ENCODE data around the gene CARMIL1. TPM values are rescaled to one million over a fixed set of nuclear protein-coding genes. Genes with fewer than 3 reads are reported as not detected.
"Not testable (repeated sequence)": the region's sequence is repeated elsewhere in the genome, so short reads cannot be mapped to it uniquely, and the experiment has no call there.

CARMIL1 gene
- total RNA-seq, 1 donor from 2014 or later = 22.5 TPM

- DNase-seq (ENCODE audit: low read depth) = no peak
These were observed 156.3 kb downstream of the CARMIL1 start for GRCh38 chr6:25435416-25435985.

DNA sequence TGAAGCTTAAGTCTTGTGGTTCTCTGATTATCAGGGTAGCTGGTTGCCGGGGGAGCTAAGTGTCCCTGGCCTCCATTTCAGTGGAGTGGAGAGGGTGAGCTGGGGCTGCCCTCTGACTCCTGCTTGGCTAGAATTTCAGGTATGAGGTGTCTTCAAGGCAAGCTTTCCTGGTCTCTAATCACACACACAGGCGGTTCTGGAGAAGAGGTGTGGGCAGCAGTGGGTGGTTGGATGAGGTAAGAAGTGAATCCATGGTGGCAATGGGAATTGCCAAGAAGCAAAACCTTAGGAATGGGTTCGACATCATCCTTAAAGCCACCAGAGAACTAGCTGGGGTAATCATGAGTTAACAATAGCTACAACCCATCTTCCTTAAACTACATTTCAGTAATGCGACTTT is 157.6 kb downstream of the CARMIL1 start:
- DNase-seq (ENCODE audit: low read depth) = no peak

GRCh38 chr6:25439368-25439767 is 160.2 kb downstream of the CARMIL1 start:
- no peak for DNase-seq (ENCODE audit: low read depth)

GRCh38 chr6:25441663-25442270 is 162.6 kb downstream of the CARMIL1 start:
- DNase-seq (ENCODE audit: low read depth) = no peak

GRCh38 chr6:25442898-25443297 is 163.7 kb downstream of the CARMIL1 start:
- DNase-seq (ENCODE audit: low read depth) = no peak

- not testable (repeated sequence) for DNase-seq (ENCODE audit: low read depth)
These were observed 165.3 kb downstream of the CARMIL1 start for GRCh38 chr6:25444521-25444920.

- no peak for DNase-seq (ENCODE audit: low read depth)
These were observed 167.8 kb downstream of the CARMIL1 start for GRCh38 chr6:25446830-25447569.

GRCh38 chr6:25447570-25447929 is 168.4 kb downstream of the CARMIL1 start:
- no peak for DNase-seq (ENCODE audit: low read depth)

DNA sequence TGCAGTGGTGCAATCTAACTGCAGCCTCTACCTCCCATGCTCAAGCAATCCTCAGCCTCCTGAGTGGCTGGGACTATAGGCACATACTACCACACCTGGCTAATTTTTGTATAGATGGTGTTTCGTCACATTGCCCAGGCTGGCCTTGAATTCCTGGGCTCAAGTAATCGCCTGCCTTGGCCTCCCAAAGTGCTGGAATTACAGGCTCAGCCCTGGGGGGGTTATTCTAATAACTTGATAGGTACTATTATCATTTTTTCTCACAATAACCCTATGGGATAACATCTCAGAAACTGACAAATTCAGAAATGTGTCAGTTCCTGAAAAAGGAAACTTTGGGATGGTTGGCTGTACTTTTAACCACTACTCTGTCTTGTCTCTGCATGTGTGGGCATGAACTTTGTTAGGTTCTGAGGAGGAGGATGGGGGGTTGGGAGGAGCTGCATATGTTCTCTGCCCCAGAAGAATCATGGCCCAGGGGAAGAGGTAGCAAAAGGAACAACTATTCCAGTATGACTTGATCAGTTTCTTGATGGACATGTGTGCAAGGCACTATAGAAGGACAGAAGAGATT is 169.9 kb downstream of the CARMIL1 start:
- DNase-seq (ENCODE audit: low read depth) = no peak

GRCh38 chr6:25449774-25450173 is 170.6 kb downstream of the CARMIL1 start:
- DNase-seq (ENCODE audit: low read depth) = peak; percentile 31

DNA sequence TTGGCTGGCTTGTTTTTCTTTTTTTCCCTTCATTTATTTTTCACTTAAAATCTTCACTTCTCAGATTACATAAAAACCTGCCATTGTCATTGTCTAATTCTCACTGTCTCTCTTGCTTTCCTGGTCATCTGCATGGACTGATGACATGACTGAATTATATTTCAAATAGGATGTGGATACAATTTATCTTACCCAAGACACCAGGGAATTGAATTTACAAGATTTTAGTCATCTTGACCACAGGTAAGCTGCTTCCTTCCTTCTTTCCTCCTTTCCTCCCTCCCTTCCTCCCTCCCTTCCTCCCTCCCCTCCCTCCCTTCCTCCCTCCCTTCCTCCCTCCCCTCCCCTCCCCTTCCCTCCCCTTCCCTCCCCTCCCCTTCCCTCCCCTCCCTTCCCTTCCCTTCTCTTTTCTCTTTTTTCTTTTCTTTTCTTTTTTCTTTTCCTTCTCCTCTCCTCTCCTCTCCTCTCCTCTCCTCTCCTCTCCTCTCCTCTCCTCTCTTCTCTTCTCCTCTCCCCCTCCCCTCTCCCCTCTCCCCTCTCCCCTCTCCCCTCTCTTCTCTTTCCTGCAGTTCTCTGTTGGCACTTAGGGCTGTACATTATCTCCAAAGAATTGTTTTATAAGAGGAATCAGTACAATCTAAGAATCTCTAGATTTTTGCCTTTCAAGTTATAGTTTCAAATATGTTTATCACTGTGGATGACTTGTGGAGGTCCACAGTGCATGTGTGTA is 171.5 kb downstream of the CARMIL1 start:
- DNase-seq (ENCODE audit: low read depth) = no peak

DNA sequence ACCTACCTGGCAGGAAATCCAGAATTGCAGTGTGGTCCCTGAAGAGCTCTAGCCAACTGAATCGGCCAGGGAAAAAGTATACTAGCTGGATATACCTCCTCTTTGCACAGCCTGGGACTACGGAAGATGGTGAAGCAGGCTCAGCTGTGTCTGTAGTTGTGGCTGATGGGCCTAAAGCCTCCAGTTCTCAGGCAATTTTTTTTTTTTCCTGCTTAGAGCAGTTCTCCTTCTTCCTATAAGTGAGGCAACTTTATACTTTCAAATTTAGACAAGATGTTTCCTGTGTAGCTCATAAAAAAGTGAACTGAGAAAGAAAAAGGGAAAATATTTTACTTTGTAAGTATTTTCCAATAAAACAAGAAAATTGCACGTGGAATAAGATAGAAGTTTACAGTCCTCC is 172.9 kb downstream of the CARMIL1 start:
- no peak for DNase-seq (ENCODE audit: low read depth)

DNA sequence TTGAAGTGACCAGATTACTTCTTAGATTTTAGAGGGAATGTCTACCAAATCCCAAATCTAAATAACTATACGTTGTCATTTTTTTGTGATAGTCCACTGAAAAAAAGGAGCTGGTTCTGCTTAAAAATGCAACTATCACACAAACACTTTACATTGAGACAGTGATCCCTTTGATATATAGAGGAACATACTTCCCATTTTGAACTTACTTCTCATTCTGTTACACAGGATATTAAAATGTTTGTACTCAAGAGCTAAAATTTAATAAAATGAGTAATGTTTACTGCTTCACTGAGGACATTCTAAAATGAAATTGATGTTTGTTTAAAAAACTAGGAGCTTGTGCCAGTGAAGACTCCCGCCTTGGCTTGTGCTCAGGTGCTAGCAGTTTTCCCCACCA is 174.1 kb downstream of the CARMIL1 start:
- no peak for DNase-seq (ENCODE audit: low read depth)

GRCh38 chr6:25454136-25454535 is 175.0 kb downstream of the CARMIL1 start:
- DNase-seq (ENCODE audit: low read depth) = no peak

DNA sequence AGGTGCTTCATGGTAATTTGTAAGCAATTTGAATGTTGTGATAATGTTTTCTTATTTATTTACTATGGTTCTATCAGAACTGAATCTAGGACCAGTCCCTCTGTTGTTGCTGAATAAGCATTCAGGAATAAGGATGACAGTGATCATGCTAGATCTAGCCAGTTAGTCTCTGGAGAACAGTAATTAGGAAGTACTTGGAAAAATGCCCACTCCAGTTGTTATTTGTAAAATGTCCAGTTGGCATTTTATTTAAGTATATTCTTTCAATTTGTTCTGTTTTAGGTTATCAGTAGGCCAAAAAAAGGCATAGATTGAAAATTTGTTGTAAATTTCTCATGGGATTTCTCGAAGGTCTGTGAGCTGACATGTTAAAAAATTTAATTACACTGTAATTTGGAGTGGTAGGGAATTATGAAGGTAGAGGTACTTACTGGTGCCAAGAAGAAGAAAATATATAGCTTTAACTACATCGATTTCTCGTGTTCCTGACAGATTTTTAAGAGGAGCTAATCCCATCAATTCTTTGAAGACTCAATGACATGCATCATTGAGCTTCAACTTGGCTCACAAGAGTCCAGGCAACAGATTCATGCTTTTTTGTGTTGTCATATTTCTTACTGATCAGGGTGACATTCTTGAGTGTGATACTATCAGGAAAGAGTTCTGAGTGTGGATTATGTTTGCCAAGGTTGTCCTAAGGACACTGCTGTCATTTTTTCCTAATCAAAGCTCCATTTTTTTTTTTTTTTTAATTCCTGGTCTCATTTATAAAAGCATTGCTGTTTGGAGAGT is 177.3 kb downstream of the CARMIL1 start:
- no peak for DNase-seq (ENCODE audit: low read depth)

DNA sequence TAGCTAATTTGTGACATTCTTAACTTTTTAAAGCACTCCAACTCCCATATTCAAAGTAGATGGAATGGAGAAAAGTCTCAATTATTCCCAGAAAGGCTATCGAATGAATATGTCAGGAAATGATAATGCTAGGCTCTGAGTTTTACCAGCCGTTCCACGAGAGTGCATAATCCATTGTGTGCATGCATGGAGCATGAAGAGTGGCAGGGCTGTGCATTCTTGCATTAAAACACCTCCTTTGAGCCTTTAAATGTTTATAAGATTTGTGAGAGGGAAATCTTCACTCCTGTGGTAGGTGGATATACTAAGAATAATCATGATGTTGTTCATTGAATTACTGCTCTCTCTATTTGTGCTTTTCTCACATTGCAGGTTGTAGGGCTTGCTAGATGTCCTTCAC is 178.3 kb downstream of the CARMIL1 start:
- no peak for DNase-seq (ENCODE audit: low read depth)

DNA sequence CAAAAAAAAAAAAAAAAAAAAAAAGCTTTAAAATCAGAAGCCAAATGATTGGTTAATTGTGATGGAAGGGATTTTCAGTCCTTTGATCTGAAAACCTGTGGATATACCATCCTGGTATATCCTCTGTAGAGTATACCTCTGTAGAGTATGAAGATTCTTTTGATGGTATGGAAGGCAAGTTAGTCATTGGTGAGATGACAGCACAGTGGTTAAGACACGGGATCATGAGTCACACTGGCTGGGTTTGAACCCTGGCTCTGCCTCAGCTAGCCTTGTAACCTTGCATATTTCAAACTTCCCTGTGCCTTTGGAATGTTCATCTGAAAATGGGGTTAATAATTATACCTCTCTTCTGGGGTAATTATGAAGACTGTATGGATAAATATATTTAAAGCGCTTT is 179.3 kb downstream of the CARMIL1 start:
- DNase-seq (ENCODE audit: low read depth) = peak; percentile 24

DNA sequence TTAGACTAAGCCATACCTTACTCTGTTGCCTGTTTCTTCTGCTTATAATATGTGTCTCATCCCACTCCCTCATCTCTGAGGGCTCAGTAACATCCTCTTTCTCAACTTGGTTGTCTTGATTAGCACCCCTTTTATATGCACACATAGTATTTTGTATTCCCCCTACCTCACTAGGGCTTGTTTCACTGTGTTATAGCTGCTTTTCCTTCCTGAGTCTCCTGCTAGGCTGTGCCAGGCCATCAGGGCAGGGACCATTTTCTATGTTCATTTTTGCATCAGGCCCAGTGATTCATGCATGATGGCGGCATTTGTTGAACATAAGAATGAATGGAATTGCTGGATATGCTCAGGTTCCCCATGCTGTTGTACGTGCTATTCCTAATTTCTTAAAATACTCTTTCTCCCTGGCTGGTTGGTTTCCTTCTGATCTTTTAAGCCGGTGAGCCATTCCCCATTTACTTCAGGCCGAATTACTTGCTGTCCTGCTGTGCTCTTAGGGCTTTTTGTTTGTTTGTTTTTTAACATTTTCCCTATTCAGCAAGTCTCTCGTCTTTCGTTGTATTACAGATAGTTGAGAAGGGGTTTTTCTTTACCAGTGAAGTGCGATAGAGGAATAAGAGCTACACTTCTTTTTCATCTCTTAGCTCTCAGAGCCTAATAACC is 183.2 kb downstream of the CARMIL1 start:
- DNase-seq (ENCODE audit: low read depth) = no peak

- DNase-seq (ENCODE audit: low read depth) = no peak
These were observed 184.3 kb downstream of the CARMIL1 start for GRCh38 chr6:25463441-25463840.

DNA sequence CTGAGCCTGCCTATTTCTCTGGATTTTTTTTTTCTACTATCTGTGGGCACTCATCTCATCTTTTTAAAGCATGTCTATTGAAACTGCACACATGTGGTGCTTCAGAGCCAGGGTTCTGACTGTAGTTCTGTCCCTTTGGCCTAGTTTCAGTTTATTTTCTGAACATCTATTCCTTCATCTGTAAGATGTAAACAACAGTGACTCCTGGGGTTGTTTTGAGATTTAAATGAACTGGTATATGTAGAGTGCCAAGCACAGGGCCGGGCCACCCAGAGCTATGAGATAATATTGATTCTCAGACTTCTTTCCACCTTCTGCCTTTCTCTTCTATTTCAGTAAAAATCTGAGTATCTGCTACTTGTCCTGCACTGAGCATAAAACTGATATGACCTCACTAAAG is 185.1 kb downstream of the CARMIL1 start:
- no peak for DNase-seq (ENCODE audit: low read depth)

Measured in myocyte (in vitro differentiated cells).